ENCODE data around the gene VWA8. TPM values are rescaled to one million over a fixed set of nuclear protein-coding genes. Genes with fewer than 3 reads are reported as not detected.

The VWA8 gene
- total and polyA plus RNA-seq, 2 of the 8 experiments (the other 6 are each of a cell fraction or from before 2014, with no cell fraction given) = 5.9 to 19.6 TPM

DNA sequence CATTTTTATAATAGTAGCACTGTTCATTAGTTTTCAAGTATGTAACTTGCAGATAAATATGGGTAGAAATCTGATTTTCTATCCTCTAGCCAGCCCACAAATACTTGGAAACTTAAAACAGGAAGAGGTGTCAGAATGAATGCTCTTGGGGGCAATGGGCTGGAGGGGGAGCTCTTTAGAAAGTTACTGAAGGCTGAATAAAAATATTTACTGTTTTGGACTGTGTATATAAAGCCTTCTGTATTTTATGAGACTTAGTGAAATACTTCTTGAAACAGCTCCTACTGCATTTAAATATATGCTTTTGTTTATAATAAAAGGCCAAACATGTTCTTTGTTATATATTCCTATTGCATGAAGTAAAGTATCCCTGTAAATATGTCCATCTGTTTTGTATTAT is 364.7 kb downstream of the VWA8 start (continued):
- TF ChIP-seq, protein P1, sequence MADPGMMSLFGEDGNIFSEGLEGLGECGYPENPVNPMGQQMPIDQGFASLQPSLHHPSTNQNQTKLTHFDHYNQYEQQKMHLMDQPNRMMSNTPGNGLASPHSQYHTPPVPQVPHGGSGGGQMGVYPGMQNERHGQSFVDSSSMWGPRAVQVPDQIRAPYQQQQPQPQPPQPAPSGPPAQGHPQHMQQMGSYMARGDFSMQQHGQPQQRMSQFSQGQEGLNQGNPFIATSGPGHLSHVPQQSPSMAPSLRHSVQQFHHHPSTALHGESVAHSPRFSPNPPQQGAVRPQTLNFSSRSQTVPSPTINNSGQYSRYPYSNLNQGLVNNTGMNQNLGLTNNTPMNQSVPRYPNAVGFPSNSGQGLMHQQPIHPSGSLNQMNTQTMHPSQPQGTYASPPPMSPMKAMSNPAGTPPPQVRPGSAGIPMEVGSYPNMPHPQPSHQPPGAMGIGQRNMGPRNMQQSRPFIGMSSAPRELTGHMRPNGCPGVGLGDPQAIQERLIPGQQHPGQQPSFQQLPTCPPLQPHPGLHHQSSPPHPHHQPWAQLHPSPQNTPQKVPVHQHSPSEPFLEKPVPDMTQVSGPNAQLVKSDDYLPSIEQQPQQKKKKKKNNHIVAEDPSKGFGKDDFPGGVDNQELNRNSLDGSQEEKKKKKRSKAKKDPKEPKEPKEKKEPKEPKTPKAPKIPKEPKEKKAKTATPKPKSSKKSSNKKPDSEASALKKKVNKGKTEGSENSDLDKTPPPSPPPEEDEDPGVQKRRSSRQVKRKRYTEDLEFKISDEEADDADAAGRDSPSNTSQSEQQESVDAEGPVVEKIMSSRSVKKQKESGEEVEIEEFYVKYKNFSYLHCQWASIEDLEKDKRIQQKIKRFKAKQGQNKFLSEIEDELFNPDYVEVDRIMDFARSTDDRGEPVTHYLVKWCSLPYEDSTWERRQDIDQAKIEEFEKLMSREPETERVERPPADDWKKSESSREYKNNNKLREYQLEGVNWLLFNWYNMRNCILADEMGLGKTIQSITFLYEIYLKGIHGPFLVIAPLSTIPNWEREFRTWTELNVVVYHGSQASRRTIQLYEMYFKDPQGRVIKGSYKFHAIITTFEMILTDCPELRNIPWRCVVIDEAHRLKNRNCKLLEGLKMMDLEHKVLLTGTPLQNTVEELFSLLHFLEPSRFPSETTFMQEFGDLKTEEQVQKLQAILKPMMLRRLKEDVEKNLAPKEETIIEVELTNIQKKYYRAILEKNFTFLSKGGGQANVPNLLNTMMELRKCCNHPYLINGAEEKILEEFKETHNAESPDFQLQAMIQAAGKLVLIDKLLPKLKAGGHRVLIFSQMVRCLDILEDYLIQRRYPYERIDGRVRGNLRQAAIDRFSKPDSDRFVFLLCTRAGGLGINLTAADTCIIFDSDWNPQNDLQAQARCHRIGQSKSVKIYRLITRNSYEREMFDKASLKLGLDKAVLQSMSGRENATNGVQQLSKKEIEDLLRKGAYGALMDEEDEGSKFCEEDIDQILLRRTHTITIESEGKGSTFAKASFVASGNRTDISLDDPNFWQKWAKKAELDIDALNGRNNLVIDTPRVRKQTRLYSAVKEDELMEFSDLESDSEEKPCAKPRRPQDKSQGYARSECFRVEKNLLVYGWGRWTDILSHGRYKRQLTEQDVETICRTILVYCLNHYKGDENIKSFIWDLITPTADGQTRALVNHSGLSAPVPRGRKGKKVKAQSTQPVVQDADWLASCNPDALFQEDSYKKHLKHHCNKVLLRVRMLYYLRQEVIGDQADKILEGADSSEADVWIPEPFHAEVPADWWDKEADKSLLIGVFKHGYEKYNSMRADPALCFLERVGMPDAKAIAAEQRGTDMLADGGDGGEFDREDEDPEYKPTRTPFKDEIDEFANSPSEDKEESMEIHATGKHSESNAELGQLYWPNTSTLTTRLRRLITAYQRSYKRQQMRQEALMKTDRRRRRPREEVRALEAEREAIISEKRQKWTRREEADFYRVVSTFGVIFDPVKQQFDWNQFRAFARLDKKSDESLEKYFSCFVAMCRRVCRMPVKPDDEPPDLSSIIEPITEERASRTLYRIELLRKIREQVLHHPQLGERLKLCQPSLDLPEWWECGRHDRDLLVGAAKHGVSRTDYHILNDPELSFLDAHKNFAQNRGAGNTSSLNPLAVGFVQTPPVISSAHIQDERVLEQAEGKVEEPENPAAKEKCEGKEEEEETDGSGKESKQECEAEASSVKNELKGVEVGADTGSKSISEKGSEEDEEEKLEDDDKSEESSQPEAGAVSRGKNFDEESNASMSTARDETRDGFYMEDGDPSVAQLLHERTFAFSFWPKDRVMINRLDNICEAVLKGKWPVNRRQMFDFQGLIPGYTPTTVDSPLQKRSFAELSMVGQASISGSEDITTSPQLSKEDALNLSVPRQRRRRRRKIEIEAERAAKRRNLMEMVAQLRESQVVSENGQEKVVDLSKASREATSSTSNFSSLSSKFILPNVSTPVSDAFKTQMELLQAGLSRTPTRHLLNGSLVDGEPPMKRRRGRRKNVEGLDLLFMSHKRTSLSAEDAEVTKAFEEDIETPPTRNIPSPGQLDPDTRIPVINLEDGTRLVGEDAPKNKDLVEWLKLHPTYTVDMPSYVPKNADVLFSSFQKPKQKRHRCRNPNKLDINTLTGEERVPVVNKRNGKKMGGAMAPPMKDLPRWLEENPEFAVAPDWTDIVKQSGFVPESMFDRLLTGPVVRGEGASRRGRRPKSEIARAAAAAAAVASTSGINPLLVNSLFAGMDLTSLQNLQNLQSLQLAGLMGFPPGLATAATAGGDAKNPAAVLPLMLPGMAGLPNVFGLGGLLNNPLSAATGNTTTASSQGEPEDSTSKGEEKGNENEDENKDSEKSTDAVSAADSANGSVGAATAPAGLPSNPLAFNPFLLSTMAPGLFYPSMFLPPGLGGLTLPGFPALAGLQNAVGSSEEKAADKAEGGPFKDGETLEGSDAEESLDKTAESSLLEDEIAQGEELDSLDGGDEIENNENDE (IDR thresholded peaks at IDR 0.05; ENCODE audit: insufficient replicate concordance, low read length) = no peak
- TF ChIP-seq TEAD4 (IDR thresholded peaks at IDR 0.05; ENCODE audit: low read depth, low read length) (no peak), TBP (IDR thresholded peaks at IDR 0.05; ENCODE audit: low read depth, low read length) (no peak)
